ENCODE results near the gene MEX3C.

The MEX3C gene

DNA sequence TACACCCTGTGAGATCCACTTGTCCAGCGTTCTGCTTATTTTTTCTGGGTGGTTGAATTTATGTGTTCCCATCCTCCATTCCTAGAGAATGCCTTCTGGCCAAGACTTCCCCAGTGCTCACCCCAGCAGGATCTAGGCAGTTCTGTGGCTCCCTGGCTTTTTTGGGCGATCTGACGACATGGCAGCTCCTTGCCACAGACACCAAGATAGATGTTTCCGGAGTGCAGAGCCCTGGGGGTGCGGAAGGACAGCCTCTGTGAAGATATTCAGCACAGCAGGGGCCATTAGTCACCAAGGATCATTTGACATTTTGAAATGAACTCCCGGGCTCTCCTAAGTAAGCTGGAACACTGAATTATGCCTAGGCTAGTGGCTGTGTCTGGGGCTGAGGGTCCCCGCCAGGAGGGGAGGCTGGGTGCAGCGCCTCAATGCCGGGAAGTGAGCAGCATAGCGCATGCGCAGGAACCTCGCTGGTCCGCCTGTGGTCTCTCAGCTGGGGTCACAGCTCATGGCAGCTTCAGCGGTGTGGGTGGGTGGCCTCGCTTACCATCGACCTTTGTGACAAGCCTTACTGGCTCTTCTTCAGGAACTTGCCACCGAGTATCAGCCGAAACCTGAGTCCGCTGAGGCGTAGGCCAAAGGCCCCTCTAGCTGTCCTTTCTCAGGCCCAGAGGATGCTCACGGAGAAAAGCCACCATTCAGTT lies 60.3 kb downstream of the MEX3C start:
- TF ChIP-seq, protein P1, sequence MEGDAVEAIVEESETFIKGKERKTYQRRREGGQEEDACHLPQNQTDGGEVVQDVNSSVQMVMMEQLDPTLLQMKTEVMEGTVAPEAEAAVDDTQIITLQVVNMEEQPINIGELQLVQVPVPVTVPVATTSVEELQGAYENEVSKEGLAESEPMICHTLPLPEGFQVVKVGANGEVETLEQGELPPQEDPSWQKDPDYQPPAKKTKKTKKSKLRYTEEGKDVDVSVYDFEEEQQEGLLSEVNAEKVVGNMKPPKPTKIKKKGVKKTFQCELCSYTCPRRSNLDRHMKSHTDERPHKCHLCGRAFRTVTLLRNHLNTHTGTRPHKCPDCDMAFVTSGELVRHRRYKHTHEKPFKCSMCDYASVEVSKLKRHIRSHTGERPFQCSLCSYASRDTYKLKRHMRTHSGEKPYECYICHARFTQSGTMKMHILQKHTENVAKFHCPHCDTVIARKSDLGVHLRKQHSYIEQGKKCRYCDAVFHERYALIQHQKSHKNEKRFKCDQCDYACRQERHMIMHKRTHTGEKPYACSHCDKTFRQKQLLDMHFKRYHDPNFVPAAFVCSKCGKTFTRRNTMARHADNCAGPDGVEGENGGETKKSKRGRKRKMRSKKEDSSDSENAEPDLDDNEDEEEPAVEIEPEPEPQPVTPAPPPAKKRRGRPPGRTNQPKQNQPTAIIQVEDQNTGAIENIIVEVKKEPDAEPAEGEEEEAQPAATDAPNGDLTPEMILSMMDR (IDR thresholded peaks at IDR 0.05; ENCODE audit: low read depth, low read length) = no peak
- in situ Hi-C loops (cut with HindIII; ENCODE audit: low sequenced_read_pairs) = no loop called here
- no peak overlapping the region for H3K4me3 ChIP-seq (ENCODE audit: low read depth, low read length)

DNA sequence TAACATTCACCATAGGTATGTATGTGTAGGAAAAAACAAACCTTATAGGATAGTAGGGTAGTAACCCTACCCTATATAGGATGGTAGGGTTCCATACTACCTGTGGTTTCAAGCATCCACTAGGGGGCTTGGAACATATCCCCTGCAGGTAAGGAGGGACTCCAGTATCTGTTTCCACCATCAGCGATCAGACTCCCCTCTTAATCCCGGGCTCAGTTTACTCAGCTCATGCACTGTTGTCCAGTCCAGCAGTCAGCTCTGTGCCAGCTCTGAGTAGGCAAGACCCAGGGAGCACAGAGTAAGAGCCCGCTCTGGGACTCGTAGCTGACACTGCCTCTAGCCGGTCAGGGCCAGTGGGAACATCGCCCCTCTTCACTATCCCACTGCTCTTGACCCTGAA lies 61.7 kb downstream of the MEX3C start:
- no peak for DNase-seq (ENCODE audit: low read depth, low spot score)
- in situ Hi-C loops (cut with HindIII; ENCODE audit: low sequenced_read_pairs) = no loop called here
- no peak overlapping the region for H3K4me3 ChIP-seq (ENCODE audit: low read depth, low read length)
- TF ChIP-seq, protein P1 (IDR thresholded peaks at IDR 0.05; ENCODE audit: low read depth, low read length) = peak; percentile 38

More for the DNA sequence above, 60.3 kb downstream of the MEX3C start:
- peak; percentile 65 for DNase-seq (ENCODE audit: low read depth, low spot score)

DNA sequence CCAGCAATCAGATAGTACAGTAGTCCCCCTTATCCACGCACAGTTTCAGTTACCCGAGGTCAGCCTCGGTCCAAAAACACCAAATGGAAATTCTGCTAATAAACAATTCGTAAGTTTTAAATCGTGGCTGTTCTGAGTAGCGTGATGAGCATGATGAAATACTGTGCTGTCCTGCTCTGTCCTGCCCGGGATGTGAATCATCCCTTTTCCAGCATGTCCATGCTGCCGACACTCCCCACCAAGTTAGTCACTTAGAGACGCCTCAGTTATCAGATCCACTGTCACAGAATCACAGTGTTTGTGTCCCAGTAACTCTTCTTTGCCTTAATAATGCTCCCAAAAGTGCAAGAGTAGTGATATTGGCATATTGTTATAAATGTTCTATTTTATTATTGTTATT lies 62.1 kb downstream of the MEX3C start:
- peak; percentile 56 for DNase-seq (ENCODE audit: low read depth, low spot score)
- TF ChIP-seq, protein P1 (IDR thresholded peaks at IDR 0.05; ENCODE audit: low read depth, low read length) = no peak
- H3K4me3 ChIP-seq (ENCODE audit: low read depth, low read length) = no peak overlapping the region
- in situ Hi-C loops (cut with HindIII; ENCODE audit: low sequenced_read_pairs) = no loop called here

DNA sequence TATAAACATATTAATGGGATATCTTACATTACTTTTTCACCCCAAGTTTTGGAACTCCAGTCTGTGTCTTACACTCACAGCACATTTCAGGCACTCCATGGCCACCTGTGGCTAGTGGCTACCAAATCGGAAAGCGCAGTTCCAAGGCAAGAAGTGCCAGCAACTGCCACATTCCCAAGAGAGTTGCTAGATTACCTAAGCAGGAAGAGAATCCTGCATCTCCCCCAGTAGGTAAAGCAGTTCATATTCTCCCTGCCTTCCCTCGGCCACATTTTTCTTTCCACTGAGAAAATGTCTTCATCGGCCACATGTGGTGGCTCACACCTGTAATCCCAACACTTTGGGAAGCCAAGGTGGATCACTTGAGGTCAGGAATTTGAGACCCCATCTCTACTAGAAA lies 62.8 kb downstream of the MEX3C start:
- DNase-seq (ENCODE audit: low read depth, low spot score) = no peak
- TF ChIP-seq, protein P1 (IDR thresholded peaks at IDR 0.05; ENCODE audit: low read depth, low read length) = no peak
- in situ Hi-C loops (cut with HindIII; ENCODE audit: low sequenced_read_pairs) = no loop called here
- H3K4me3 ChIP-seq (ENCODE audit: low read depth, low read length) = no peak overlapping the region

DNA sequence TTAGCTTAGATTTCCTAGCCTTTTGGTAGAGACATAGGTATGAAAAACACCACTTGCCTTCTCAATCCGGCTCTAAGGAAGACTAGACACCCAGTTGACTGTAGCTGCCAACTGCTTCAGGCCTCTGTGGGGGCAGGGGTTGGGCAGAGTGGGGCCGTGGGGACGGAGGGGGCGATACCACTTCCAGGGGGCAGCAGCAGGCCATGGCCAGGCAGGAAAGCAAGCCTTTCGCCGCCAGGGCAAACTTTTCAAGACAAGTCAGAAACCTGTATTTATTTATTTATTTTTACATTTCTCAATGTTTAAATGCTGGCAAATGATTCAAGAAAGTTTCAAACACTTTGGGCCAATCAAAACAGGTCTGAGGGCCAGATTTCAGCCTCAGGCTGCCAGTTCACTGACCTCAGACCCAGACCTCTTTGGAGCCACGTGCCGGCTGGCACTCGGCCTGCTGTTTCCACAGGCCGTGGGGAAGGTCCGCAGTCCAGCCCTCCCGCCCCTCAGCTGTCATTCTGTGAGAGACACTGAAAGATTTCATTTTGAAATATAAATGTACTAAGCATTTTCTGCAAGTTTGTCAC lies 63.8 kb downstream of the MEX3C start:
- in situ Hi-C loops (cut with HindIII; ENCODE audit: low sequenced_read_pairs) = no loop called here
- H3K4me3 ChIP-seq (ENCODE audit: low read depth, low read length) = no peak overlapping the region
- TF ChIP-seq, protein P1 (IDR thresholded peaks at IDR 0.05; ENCODE audit: low read depth, low read length) = no peak
- no peak for DNase-seq (ENCODE audit: low read depth, low spot score)

DNA sequence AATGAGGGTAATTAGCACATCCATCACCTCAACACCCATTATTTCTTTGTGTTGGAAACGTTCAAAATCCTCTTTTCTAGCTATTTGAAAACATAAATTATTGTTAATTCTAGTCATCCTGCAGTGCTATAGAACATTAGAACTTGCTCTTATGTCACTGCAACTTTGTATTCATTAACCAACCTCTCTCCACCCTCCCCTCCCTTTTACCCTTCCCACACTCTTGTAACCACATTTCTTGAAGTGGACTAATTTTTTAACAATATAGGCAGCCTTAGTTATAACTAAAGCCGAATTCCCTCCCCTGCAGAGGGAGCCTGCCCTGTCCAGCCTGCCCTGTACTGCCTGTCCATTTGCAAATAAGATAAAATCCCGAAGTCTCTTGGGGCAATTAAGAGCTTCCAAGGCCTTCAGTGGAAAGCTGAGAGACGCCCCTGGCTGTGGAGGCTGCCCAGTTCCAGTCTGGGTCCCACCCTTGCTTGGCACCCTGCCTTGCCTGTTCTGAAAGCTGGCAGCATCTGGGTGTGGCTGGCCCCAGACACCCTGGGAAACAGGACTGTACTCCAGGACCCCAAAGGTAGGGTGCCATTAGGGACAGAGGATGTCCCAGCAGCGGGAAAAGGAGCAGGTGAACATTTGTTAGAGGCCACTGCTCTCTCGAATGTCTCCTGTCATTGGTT lies 65.1 kb downstream of the MEX3C start:
- no peak for DNase-seq (ENCODE audit: low read depth, low spot score)
- TF ChIP-seq, protein P1 (IDR thresholded peaks at IDR 0.05; ENCODE audit: low read depth, low read length) = no peak
- in situ Hi-C loops (cut with HindIII; ENCODE audit: low sequenced_read_pairs) = no loop called here
- H3K4me3 ChIP-seq (ENCODE audit: low read depth, low read length) = no peak overlapping the region
